ENCODE data around the gene CYTH2. TPM values are rescaled to one million over a fixed set of nuclear protein-coding genes. Genes with fewer than 3 reads are reported as not detected.

The CYTH2 gene
- total RNA-seq, 1 donor from 2014 or later, result 67.1 TPM

- Mint-ChIP-seq H3K27ac (ENCODE audit: unreplicated experiment) (no peak overlapping the region), H3K4me3 (ENCODE audit: unreplicated experiment) (no peak overlapping the region), H3K9me3 (ENCODE audit: unreplicated experiment) (no peaks in the 10 kb centered on the region), H3K4me1 (ENCODE audit: low read depth, unreplicated experiment) (peaks cover 12% of the 10 kb centered on the region), H3K27me3 (ENCODE audit: low read depth, unreplicated experiment) (peaks cover 8% of the 10 kb centered on the region), H3K36me3 (ENCODE audit: low read depth, unreplicated experiment) (peaks cover 19% of the 10 kb centered on the region)
- TF ChIP-seq CTCF (IDR thresholded peaks at IDR 0.05; ENCODE audit: insufficient read depth, low read depth, low read length) (no peak), EZH2 (IDR thresholded peaks at IDR 0.05; ENCODE audit: insufficient read depth, low read length) (peak; percentile 54)
- Histone ChIP-seq H3K4me1 (ENCODE audit: insufficient read depth, low read length) (peaks cover 19% of the 10 kb centered on the region), H3K9ac (ENCODE audit: low read length) (no peak overlapping the region), H3K4me2 (ENCODE audit: low read length) (peak overlapping the region; percentile 91), H3K79me2 (ENCODE audit: insufficient read depth, low read length) (peaks cover 23% of the 10 kb centered on the region), H3K27me3 (ENCODE audit: insufficient read depth, low read length) (peaks cover 18% of the 10 kb centered on the region), H3K9me3 (ENCODE audit: insufficient read depth, low read depth, low read length) (no peaks in the 10 kb centered on the region), H3K27ac (ENCODE audit: low read depth, low read length) (no peak overlapping the region), H4K20me1 (ENCODE audit: insufficient read depth, low read length) (peaks cover 8% of the 10 kb centered on the region), H2AFZ (ENCODE audit: low read depth, low read length) (no peak overlapping the region), H3K36me3 (ENCODE audit: insufficient read depth, low read length) (peaks cover 3% of the 10 kb centered on the region), H3K4me3 (ENCODE audit: insufficient read depth, low read depth, low read length) (no peak overlapping the region)
- FAIRE-seq (no peak), DNase-seq (ENCODE audit: low read depth) (no peak)
Observed at GRCh38 chr19:48443256-48443655, 25.9 kb upstream of the CYTH2 start.

GRCh38 chr19:48443731-48444128 lies 25.4 kb upstream of the CYTH2 start:
- DNase-seq (ENCODE audit: low read depth) (no peak), FAIRE-seq (no peak)
- peaks cover 8% of the 10 kb centered on the region for H3K36me3 ChIP-seq (ENCODE audit: insufficient read depth, low read length)
- TF ChIP-seq CTCF (IDR thresholded peaks at IDR 0.05; ENCODE audit: insufficient read depth, low read depth, low read length) (no peak), EZH2 (IDR thresholded peaks at IDR 0.05; ENCODE audit: insufficient read depth, low read length) (peak; percentile 97)
- H3K27me3 ChIP-seq (ENCODE audit: insufficient read depth, low read length), result peaks cover 18% of the 10 kb centered on the region
- H3K79me2 ChIP-seq (ENCODE audit: insufficient read depth, low read length), result peaks cover 27% of the 10 kb centered on the region
- Mint-ChIP-seq H3K4me1 (ENCODE audit: low read depth, unreplicated experiment) (peaks cover 12% of the 10 kb centered on the region), H3K27me3 (ENCODE audit: low read depth, unreplicated experiment) (peaks cover 8% of the 10 kb centered on the region), H3K4me3 (ENCODE audit: unreplicated experiment) (no peak overlapping the region), H3K9me3 (ENCODE audit: unreplicated experiment) (no peaks in the 10 kb centered on the region), H3K27ac (ENCODE audit: unreplicated experiment) (no peak overlapping the region), H3K36me3 (ENCODE audit: low read depth, unreplicated experiment) (peaks cover 19% of the 10 kb centered on the region)
- no peak overlapping the region for H3K27ac ChIP-seq (ENCODE audit: low read depth, low read length)
- peaks cover 12% of the 10 kb centered on the region for H4K20me1 ChIP-seq (ENCODE audit: insufficient read depth, low read length)
- H3K4me2 ChIP-seq (ENCODE audit: low read length), result peak overlapping the region; percentile 91
- no peak overlapping the region for H3K9ac ChIP-seq (ENCODE audit: low read length)
- no peaks in the 10 kb centered on the region for H3K9me3 ChIP-seq (ENCODE audit: insufficient read depth, low read depth, low read length)
- H2AFZ ChIP-seq (ENCODE audit: low read depth, low read length), result no peak overlapping the region
- H3K4me1 ChIP-seq (ENCODE audit: insufficient read depth, low read length), result peaks cover 19% of the 10 kb centered on the region
- H3K4me3 ChIP-seq (ENCODE audit: insufficient read depth, low read depth, low read length), result no peak overlapping the region

GRCh38 chr19:48444129-48444935 lies 24.8 kb upstream of the CYTH2 start:
- peak overlapping the region; percentile 66 for H2AFZ ChIP-seq (ENCODE audit: low read depth, low read length)
- peak overlapping the region; percentile 100 for H3K4me3 ChIP-seq (ENCODE audit: insufficient read depth, low read depth, low read length)
- peaks cover 30% of the 10 kb centered on the region for H3K79me2 ChIP-seq (ENCODE audit: insufficient read depth, low read length)
- H3K27ac Mint-ChIP-seq (ENCODE audit: unreplicated experiment), result peak overlapping the region; percentile 94
- peak overlapping the region; percentile 95 for H3K9ac ChIP-seq (ENCODE audit: low read length)
- H3K4me1 Mint-ChIP-seq (ENCODE audit: low read depth, unreplicated experiment), result peaks cover 12% of the 10 kb centered on the region
- H3K36me3 Mint-ChIP-seq (ENCODE audit: low read depth, unreplicated experiment), result peaks cover 19% of the 10 kb centered on the region
- H4K20me1 ChIP-seq (ENCODE audit: insufficient read depth, low read length), result peaks cover 14% of the 10 kb centered on the region
- TF ChIP-seq CTCF (IDR thresholded peaks at IDR 0.05; ENCODE audit: insufficient read depth, low read depth, low read length) (no peak), EZH2 (IDR thresholded peaks at IDR 0.05; ENCODE audit: insufficient read depth, low read length) (peak; percentile 28)
- H3K27me3 ChIP-seq (ENCODE audit: insufficient read depth, low read length), result peaks cover 18% of the 10 kb centered on the region
- no peak overlapping the region for H3K27ac ChIP-seq (ENCODE audit: low read depth, low read length)
- FAIRE-seq, result no peak
- H3K4me1 ChIP-seq (ENCODE audit: insufficient read depth, low read length), result peaks cover 19% of the 10 kb centered on the region
- H3K27me3 Mint-ChIP-seq (ENCODE audit: low read depth, unreplicated experiment), result peaks cover 8% of the 10 kb centered on the region
- peak overlapping the region; percentile 85 for H3K4me3 Mint-ChIP-seq (ENCODE audit: unreplicated experiment)
- H3K9me3 ChIP-seq (ENCODE audit: insufficient read depth, low read depth, low read length), result no peaks in the 10 kb centered on the region
- H3K36me3 ChIP-seq (ENCODE audit: insufficient read depth, low read length), result peaks cover 10% of the 10 kb centered on the region
- H3K9me3 Mint-ChIP-seq (ENCODE audit: unreplicated experiment), result no peaks in the 10 kb centered on the region
- DNase-seq (ENCODE audit: low read depth), result no peak
- H3K4me2 ChIP-seq (ENCODE audit: low read length), result peak overlapping the region; percentile 91

Measured in astrocyte (in vitro differentiated cells and primary cell).